Measurements from ENCODE around the gene ANAPC5.

Gene ANAPC5

DNA sequence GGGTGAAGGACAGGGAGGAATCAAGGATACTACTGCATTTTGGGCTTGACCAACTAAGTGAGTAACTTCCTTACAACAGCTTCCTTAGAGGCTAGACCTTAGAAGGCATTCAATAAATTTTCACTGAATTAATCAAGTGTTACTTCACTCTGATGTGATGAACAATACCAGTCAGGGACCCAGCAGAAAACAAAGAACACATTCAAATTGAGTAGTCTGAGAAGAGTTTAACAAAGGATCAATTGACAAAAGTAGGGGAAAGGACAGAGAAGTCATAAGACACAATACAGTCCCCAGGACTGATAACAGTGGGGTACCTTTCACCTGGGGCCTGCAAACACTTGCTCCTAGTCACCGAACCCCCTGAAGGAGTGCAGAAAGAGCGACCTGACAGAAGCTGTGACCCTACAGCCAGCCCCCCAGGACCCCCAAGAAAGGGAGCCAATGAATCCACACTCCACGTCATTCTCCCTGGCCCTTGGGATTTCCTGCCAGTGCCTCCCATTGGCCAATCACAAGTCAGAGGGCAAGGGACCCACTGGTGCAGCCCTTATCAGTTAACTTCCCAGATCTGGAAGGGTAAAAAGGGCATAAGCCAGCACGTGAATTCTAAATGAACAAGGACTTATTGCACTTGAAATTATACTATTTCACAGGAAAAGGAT is 6.9 kb downstream of the ANAPC5 start:
- H2BK120ac ChIP-seq (ENCODE audit: low read depth, low read length) = no peak overlapping the region
- no peak overlapping the region for H2BK12ac ChIP-seq (ENCODE audit: low read length)
- H3K36me3 ChIP-seq (replicated peaks in 1 of 2; ENCODE audit: control insufficient read depth in 2 of 2, insufficient read depth in 2 of 2, low read length in 2 of 2) = peaks cover 16 to 83% of the 10 kb centered on the region in 2 donors
- H3K4me1 ChIP-seq (ENCODE audit: control insufficient read depth in 2 of 2, insufficient read depth in 1 of 2, low read depth in 1 of 2, low read length in 2 of 2) = no peaks in the 10 kb centered on the region
- H2BK5ac ChIP-seq (ENCODE audit: low read length) = no peak overlapping the region
- no peak overlapping the region for H2AFZ ChIP-seq (ENCODE audit: low read length)
- no peaks in the 10 kb centered on the region for H3K79me1 ChIP-seq (ENCODE audit: low read depth, low read length)
- H4K8ac ChIP-seq (ENCODE audit: low read depth, low read length) = no peak overlapping the region
- no peak overlapping the region for H3K14ac ChIP-seq (ENCODE audit: low read length)
- H3K27ac ChIP-seq (replicated peaks; ENCODE audit: low read length) = no peak overlapping the region
- WGBS, 2 donors (ENCODE audit: extremely low coverage in 2 of 2, insufficient read length in 2 of 2, insufficient replicate concordance in 1 of 2) = no CpG with 5 or more reads among the region's 4 CpGs
- no peak overlapping the region for H3K18ac ChIP-seq (ENCODE audit: low read length)
- H4K91ac ChIP-seq (ENCODE audit: low read depth, low read length, poor library complexity) = no peak overlapping the region
- no peak overlapping the region for H3K4me3 ChIP-seq (ENCODE audit: low read length in 2 of 2)
- H3K4ac ChIP-seq (ENCODE audit: low read length) = no peak overlapping the region
- no peaks in the 10 kb centered on the region for H3K27me3 ChIP-seq (ENCODE audit: control insufficient read depth in 3 of 3, insufficient read depth in 3 of 3, low read depth in 1 of 3, low read length in 3 of 3)
- H2AK5ac ChIP-seq (ENCODE audit: low read depth, low read length) = no peak overlapping the region
- H3K9ac ChIP-seq (ENCODE audit: low read depth, low read length, poor library complexity) = no peak overlapping the region
- no peaks in the 10 kb centered on the region for H3K9me3 ChIP-seq (replicated peaks in 1 of 2; ENCODE audit: control insufficient read depth in 2 of 2, insufficient read depth in 1 of 2, low read depth in 1 of 2, low read length in 2 of 2)
- H3K4me2 ChIP-seq (ENCODE audit: insufficient read depth, low read length, poor library complexity, severe bottlenecking) = no peak overlapping the region
- H2BK15ac ChIP-seq (ENCODE audit: low read length) = no peak overlapping the region
- no peak for DNase-seq (ENCODE audit: low spot score)
- H3K23ac ChIP-seq (ENCODE audit: low read depth, low read length, poor library complexity) = no peak overlapping the region

DNA sequence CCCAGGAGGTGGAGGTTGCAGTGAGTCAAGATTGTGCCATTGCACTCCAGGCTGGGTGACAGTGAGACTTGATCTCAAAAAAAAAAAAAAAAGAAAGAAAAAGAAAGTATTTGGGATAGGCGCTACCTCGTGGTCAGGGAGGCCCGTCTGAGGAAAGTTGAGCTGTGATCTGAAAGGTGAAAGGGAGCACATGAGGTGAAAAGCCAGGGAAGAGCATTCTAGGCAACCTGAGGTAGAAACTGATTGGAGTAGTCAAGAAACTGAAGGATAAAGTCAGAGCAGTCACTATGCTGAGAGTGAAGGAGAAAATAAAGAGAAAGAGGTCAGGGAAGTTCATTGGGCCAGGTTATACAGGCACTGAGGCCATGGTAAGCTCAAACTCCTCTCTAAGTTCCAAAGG is 7.7 kb downstream of the ANAPC5 start:
- H3K79me1 ChIP-seq (ENCODE audit: low read depth, low read length) = no peaks in the 10 kb centered on the region
- no peak overlapping the region for H2BK5ac ChIP-seq (ENCODE audit: low read length)
- H3K18ac ChIP-seq (ENCODE audit: low read length) = no peak overlapping the region
- no peak overlapping the region for H3K4ac ChIP-seq (ENCODE audit: low read length)
- no peak overlapping the region for H3K9ac ChIP-seq (ENCODE audit: low read depth, low read length, poor library complexity)
- H3K4me1 ChIP-seq (ENCODE audit: control insufficient read depth in 2 of 2, insufficient read depth in 1 of 2, low read depth in 1 of 2, low read length in 2 of 2) = no peaks in the 10 kb centered on the region
- peaks cover 16 to 91% of the 10 kb centered on the region in 2 donors for H3K36me3 ChIP-seq (replicated peaks in 1 of 2; ENCODE audit: control insufficient read depth in 2 of 2, insufficient read depth in 2 of 2, low read length in 2 of 2)
- no peak overlapping the region for H3K4me3 ChIP-seq (ENCODE audit: low read length in 2 of 2)
- no peak overlapping the region for H3K14ac ChIP-seq (ENCODE audit: low read length)
- H2BK12ac ChIP-seq (ENCODE audit: low read length) = no peak overlapping the region
- no peak overlapping the region for H3K27ac ChIP-seq (replicated peaks; ENCODE audit: low read length)
- no peak for DNase-seq (ENCODE audit: low spot score)
- no peaks in the 10 kb centered on the region for H3K9me3 ChIP-seq (replicated peaks in 1 of 2; ENCODE audit: control insufficient read depth in 2 of 2, insufficient read depth in 1 of 2, low read depth in 1 of 2, low read length in 2 of 2)
- H3K4me2 ChIP-seq (ENCODE audit: insufficient read depth, low read length, poor library complexity, severe bottlenecking) = no peak overlapping the region
- H2BK120ac ChIP-seq (ENCODE audit: low read depth, low read length) = no peak overlapping the region
- WGBS, 2 donors (ENCODE audit: extremely low coverage in 2 of 2, insufficient read length in 2 of 2, insufficient replicate concordance in 1 of 2) = no CpG with 5 or more reads among the region's 3 CpGs
- no peak overlapping the region for H4K91ac ChIP-seq (ENCODE audit: low read depth, low read length, poor library complexity)
- H3K23ac ChIP-seq (ENCODE audit: low read depth, low read length, poor library complexity) = no peak overlapping the region
- no peak overlapping the region for H4K8ac ChIP-seq (ENCODE audit: low read depth, low read length)
- no peak overlapping the region for H2BK15ac ChIP-seq (ENCODE audit: low read length)
- no peak overlapping the region for H2AK5ac ChIP-seq (ENCODE audit: low read depth, low read length)
- H3K27me3 ChIP-seq (ENCODE audit: control insufficient read depth in 3 of 3, insufficient read depth in 3 of 3, low read depth in 1 of 3, low read length in 3 of 3) = no peaks in the 10 kb centered on the region
- no peak overlapping the region for H2AFZ ChIP-seq (ENCODE audit: low read length)

DNA sequence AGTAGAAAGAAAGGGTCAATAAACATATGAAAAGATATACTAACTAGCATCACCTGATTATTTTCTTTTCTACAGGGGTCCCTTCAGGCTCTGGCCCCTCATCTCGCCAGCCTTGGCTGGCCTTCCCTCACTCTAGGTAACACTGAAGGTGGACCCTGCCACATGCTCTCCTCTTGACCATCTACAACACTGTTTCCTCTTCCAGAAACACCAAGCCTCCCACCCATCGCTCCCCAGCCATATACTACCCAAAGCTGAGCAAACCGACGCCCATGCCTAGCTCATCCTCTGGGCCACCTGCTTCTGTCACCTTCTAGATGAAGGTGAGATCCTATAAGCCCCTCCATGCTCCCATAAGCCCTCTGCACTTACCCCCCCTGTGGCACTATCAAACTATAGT is 14.8 kb downstream of the ANAPC5 start:
- Histone ChIP-seq H4K8ac (ENCODE audit: low read depth, low read length) (no peak overlapping the region), H2BK15ac (ENCODE audit: low read length) (no peak overlapping the region), H2AK5ac (ENCODE audit: low read depth, low read length) (no peak overlapping the region), H4K91ac (ENCODE audit: low read depth, low read length, poor library complexity) (no peak overlapping the region), H3K27ac (replicated peaks; ENCODE audit: low read length) (no peak overlapping the region), H3K9me3 (replicated peaks in 1 of 2; ENCODE audit: control insufficient read depth in 2 of 2, insufficient read depth in 1 of 2, low read depth in 1 of 2, low read length in 2 of 2) (no peaks in the 10 kb centered on the region), H3K4me2 (ENCODE audit: insufficient read depth, low read length, poor library complexity, severe bottlenecking) (no peak overlapping the region), H3K18ac (ENCODE audit: low read length) (no peak overlapping the region), H3K14ac (ENCODE audit: low read length) (no peak overlapping the region), H2AFZ (ENCODE audit: low read length) (no peak overlapping the region), H2BK5ac (ENCODE audit: low read length) (no peak overlapping the region), H3K9ac (ENCODE audit: low read depth, low read length, poor library complexity) (no peak overlapping the region), H2BK120ac (ENCODE audit: low read depth, low read length) (no peak overlapping the region), H3K79me1 (ENCODE audit: low read depth, low read length) (no peaks in the 10 kb centered on the region), H3K4me1 (ENCODE audit: control insufficient read depth in 2 of 2, insufficient read depth in 1 of 2, low read depth in 1 of 2, low read length in 2 of 2) (no peaks in the 10 kb centered on the region), H3K4ac (ENCODE audit: low read length) (no peak overlapping the region), H3K4me3 (ENCODE audit: low read length in 2 of 2) (no peak overlapping the region), H3K36me3 (replicated peaks in 1 of 2; ENCODE audit: control insufficient read depth in 2 of 2, insufficient read depth in 2 of 2, low read length in 2 of 2) (peaks cover 17 to 91% of the 10 kb centered on the region in 2 donors), H3K23ac (ENCODE audit: low read depth, low read length, poor library complexity) (no peak overlapping the region), H2BK12ac (ENCODE audit: low read length) (no peak overlapping the region), H3K27me3 (ENCODE audit: control insufficient read depth in 3 of 3, insufficient read depth in 3 of 3, low read depth in 1 of 3, low read length in 3 of 3) (no peaks in the 10 kb centered on the region)
- no CpG with 5 or more reads among the region's 4 CpGs for WGBS, 2 donors (ENCODE audit: extremely low coverage in 2 of 2, insufficient read length in 2 of 2, insufficient replicate concordance in 1 of 2)
- no peak for DNase-seq (ENCODE audit: low spot score)

DNA sequence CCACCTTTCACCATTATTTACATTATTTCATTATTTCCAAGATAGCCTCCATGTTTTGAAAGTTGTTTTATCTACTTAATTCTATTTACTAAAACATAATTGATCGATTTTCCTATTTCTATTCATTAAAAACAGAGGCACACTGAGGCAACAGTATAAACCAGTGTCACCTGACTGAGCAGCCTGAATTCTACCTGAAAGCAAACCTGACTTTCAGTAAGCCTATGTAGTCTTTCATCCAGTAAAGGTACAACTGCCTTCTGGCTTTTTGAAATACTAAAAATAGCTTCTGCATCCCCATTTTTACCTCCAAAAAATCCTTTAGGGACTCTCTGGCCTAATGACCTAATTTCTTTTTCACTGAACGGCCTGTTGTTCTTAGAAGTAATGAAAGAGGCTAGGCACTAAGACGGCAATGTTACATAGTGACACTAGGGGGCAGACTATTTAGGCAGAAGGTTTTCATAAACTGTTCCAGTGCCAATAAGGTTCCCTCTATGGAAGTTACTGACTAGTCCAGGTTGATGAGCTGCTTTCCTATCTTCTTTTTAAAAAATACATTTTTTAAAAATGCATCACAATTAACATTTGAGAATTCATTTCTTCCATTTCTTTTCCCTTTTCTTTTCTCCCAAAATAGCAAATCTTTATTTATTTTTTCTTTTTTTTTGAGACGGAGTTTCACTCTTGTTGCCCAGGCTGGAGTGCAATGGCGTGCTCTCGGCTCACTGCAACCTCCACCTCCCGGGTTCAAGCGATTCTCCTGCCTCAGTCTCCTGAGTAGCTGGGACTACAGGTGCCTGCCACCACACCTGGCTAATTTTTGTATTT is 17.5 kb downstream of the ANAPC5 start:
- no CpG with 5 or more reads among the region's 8 CpGs for WGBS, 2 donors (ENCODE audit: extremely low coverage in 2 of 2, insufficient read length in 2 of 2, insufficient replicate concordance in 1 of 2)
- no peak overlapping the region for H2BK12ac ChIP-seq (ENCODE audit: low read length)
- H3K9ac ChIP-seq (ENCODE audit: low read depth, low read length, poor library complexity) = no peak overlapping the region
- no peak overlapping the region for H2AFZ ChIP-seq (ENCODE audit: low read length)
- no peak overlapping the region for H3K27ac ChIP-seq (replicated peaks; ENCODE audit: low read length)
- no peak overlapping the region for H4K91ac ChIP-seq (ENCODE audit: low read depth, low read length, poor library complexity)
- H4K8ac ChIP-seq (ENCODE audit: low read depth, low read length) = no peak overlapping the region
- H3K4me1 ChIP-seq (ENCODE audit: control insufficient read depth in 2 of 2, insufficient read depth in 1 of 2, low read depth in 1 of 2, low read length in 2 of 2) = no peaks in the 10 kb centered on the region
- H3K18ac ChIP-seq (ENCODE audit: low read length) = no peak overlapping the region
- H2AK5ac ChIP-seq (ENCODE audit: low read depth, low read length) = no peak overlapping the region
- H3K23ac ChIP-seq (ENCODE audit: low read depth, low read length, poor library complexity) = no peak overlapping the region
- no peak overlapping the region for H3K4me2 ChIP-seq (ENCODE audit: insufficient read depth, low read length, poor library complexity, severe bottlenecking)
- no peak overlapping the region for H2BK120ac ChIP-seq (ENCODE audit: low read depth, low read length)
- no peaks in the 10 kb centered on the region for H3K27me3 ChIP-seq (ENCODE audit: control insufficient read depth in 3 of 3, insufficient read depth in 3 of 3, low read depth in 1 of 3, low read length in 3 of 3)
- H3K14ac ChIP-seq (ENCODE audit: low read length) = no peak overlapping the region
- H3K36me3 ChIP-seq (replicated peaks in 1 of 2; ENCODE audit: control insufficient read depth in 2 of 2, insufficient read depth in 2 of 2, low read length in 2 of 2) = peaks cover 24 to 91% of the 10 kb centered on the region in 2 donors
- H3K9me3 ChIP-seq (replicated peaks in 1 of 2; ENCODE audit: control insufficient read depth in 2 of 2, insufficient read depth in 1 of 2, low read depth in 1 of 2, low read length in 2 of 2) = no peaks in the 10 kb centered on the region
- H2BK15ac ChIP-seq (ENCODE audit: low read length) = no peak overlapping the region
- H3K79me1 ChIP-seq (ENCODE audit: low read depth, low read length) = no peaks in the 10 kb centered on the region
- no peak overlapping the region for H3K4ac ChIP-seq (ENCODE audit: low read length)
- H2BK5ac ChIP-seq (ENCODE audit: low read length) = no peak overlapping the region
- DNase-seq (ENCODE audit: low spot score) = peak; percentile 38
- no peak overlapping the region for H3K4me3 ChIP-seq (ENCODE audit: low read length in 2 of 2)
